SU-DHL-6 (cell line): ENCODE results near the gene SCARB1.

Experiments used
- H2AFZ ChIP-seq: fragments of 200-600 bp; sonication (generic); 2 replicates; pipeline ENCODE4 v1.6.1; 2014; ENCODE audit warnings: low read depth, mild to moderate bottlenecking, moderate library complexity, mixed read lengths, antibody characterized with exemption, low read length; ENCODE audit not compliant: severe bottlenecking
- H3F3A ChIP-seq: fragments of 200-600 bp; shearing (Covaris generic); 2 replicates; pipeline ENCODE4 v1.6.0; 2016; ENCODE audit warnings: antibody characterized with exemption, mild to moderate bottlenecking; ENCODE audit not compliant: insufficient read depth
- H3K27ac ChIP-seq: fragments of 200-600 bp; sonication (generic); 2 replicates; pipeline ENCODE4 v1.5.1; 2016; ENCODE audit warnings: low read depth, mild to moderate bottlenecking, low read length, moderate library complexity, mixed read lengths
- H3K27me3 ChIP-seq: fragments of 200-600 bp; sonication (generic), shearing (Covaris generic); 2 replicates; pipeline ENCODE4 v1.6.0; 2014; ENCODE audit warnings: mild to moderate bottlenecking, low read length
- H3K36me3 ChIP-seq: fragments of 200-600 bp; sonication (generic); 2 replicates; pipeline ENCODE4 v1.6.1; 2014; ENCODE audit warnings: mild to moderate bottlenecking, low read length, mixed read lengths
- H3K4me2 ChIP-seq: fragments of 300-600, 200-600 bp; shearing (Covaris generic), sonication (generic); 2 replicates; pipeline ENCODE4 v1.6.0; 2014; ENCODE audit warnings: low read length, low read depth, mild to moderate bottlenecking; ENCODE audit not compliant: poor library complexity, severe bottlenecking
- H3K4me3 ChIP-seq: fragments of 200-600 bp; sonication (generic); 2 replicates; pipeline ENCODE4 v1.5.1; 2014; ENCODE audit warnings: antibody characterized with exemption, low read length, mild to moderate bottlenecking, mixed read lengths; ENCODE audit not compliant: insufficient read depth, poor library complexity, severe bottlenecking
- H3K79me2 ChIP-seq: fragments of 200-600 bp; sonication (generic); 2 replicates; pipeline ENCODE4 v1.6.1; 2014; ENCODE audit warnings: mild to moderate bottlenecking, low read length, moderate library complexity; ENCODE audit not compliant: insufficient read depth
- H3K9ac ChIP-seq: fragments of 200-600 bp; sonication (generic); 2 replicates; pipeline ENCODE4 v1.7.0; 2014; ENCODE audit warnings: mild to moderate bottlenecking, low read length
- H3K9me2 ChIP-seq: fragments of 200-600 bp; sonication (generic); replicated peaks from 2 replicates; pipeline ENCODE4 v1.6.1; 2014; ENCODE audit warnings: low read length; ENCODE audit not compliant: insufficient read depth
- H3K9me3 ChIP-seq: fragments of 200-600 bp; sonication (generic); 2 replicates; pipeline ENCODE4 v1.6.1; 2014; ENCODE audit warnings: low read length, mixed read lengths; ENCODE audit not compliant: insufficient read depth
- H4K20me1 ChIP-seq: fragments of 200-600 bp; sonication (generic); 2 replicates; pipeline ENCODE4 v1.6.1; 2014; ENCODE audit warnings: low read depth, mild to moderate bottlenecking, antibody characterized with exemption, low read length, moderate library complexity, mixed read lengths
- EZH2phosphoT487 ChIP-seq: fragments of 200-600 bp; sonication (generic), shearing (Covaris generic); conservative IDR thresholded peaks from 2 replicates; pipeline ENCODE4 v1.6.1; 2018; ENCODE audit warnings: mild to moderate bottlenecking, antibody characterized with exemption, low read length, moderate library complexity, mixed read lengths
- TF ChIP-seq, protein P1 (sequence below): fragments of 200-600 bp; sonication (generic); IDR thresholded peaks from one replicate; pipeline ENCODE4 v1.5.1; 2017; ENCODE audit warnings: antibody characterized with exemption, mild to moderate bottlenecking, low read length, moderate library complexity; ENCODE audit not compliant: insufficient read depth, poor library complexity, severe bottlenecking

The SCARB1 gene

GRCh38 chr12:124909831-124910560 lies 46.3 kb upstream of the SCARB1 start:
- no peak overlapping the region for H3K27ac ChIP-seq
- H4K20me1 ChIP-seq: peaks cover 26% of the 10 kb centered on the region
- H3K9me3 ChIP-seq: no peaks in the 10 kb centered on the region
- H3K4me3 ChIP-seq: no peak overlapping the region
- H3F3A ChIP-seq: peaks cover 49% of the 10 kb centered on the region
- H3K36me3 ChIP-seq: peaks cover 13% of the 10 kb centered on the region
- peaks cover 12% of the 10 kb centered on the region for H3K79me2 ChIP-seq
- TF ChIP-seq, protein P1, sequence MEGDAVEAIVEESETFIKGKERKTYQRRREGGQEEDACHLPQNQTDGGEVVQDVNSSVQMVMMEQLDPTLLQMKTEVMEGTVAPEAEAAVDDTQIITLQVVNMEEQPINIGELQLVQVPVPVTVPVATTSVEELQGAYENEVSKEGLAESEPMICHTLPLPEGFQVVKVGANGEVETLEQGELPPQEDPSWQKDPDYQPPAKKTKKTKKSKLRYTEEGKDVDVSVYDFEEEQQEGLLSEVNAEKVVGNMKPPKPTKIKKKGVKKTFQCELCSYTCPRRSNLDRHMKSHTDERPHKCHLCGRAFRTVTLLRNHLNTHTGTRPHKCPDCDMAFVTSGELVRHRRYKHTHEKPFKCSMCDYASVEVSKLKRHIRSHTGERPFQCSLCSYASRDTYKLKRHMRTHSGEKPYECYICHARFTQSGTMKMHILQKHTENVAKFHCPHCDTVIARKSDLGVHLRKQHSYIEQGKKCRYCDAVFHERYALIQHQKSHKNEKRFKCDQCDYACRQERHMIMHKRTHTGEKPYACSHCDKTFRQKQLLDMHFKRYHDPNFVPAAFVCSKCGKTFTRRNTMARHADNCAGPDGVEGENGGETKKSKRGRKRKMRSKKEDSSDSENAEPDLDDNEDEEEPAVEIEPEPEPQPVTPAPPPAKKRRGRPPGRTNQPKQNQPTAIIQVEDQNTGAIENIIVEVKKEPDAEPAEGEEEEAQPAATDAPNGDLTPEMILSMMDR: no peak
- TF ChIP-seq EZH2phosphoT487: no peak
- no peak overlapping the region for H3K9ac ChIP-seq
- H3K9me2 ChIP-seq: no peaks in the 10 kb centered on the region
- no peak overlapping the region for H2AFZ ChIP-seq
- no peaks in the 10 kb centered on the region for H3K27me3 ChIP-seq
- no peak overlapping the region for H3K4me2 ChIP-seq

- H3F3A ChIP-seq: peaks cover 41% of the 10 kb centered on the region
- H4K20me1 ChIP-seq: peaks cover 18% of the 10 kb centered on the region
- no peak overlapping the region for H3K27ac ChIP-seq
- H3K27me3 ChIP-seq: no peaks in the 10 kb centered on the region
- TF ChIP-seq, protein P1: peak; percentile 99
- no peak for TF ChIP-seq EZH2phosphoT487
- no peaks in the 10 kb centered on the region for H3K79me2 ChIP-seq
- no peaks in the 10 kb centered on the region for H3K9me2 ChIP-seq
- peaks cover 8% of the 10 kb centered on the region for H3K36me3 ChIP-seq
- H2AFZ ChIP-seq: no peak overlapping the region
- no peaks in the 10 kb centered on the region for H3K9me3 ChIP-seq
- no peak overlapping the region for H3K9ac ChIP-seq
- H3K4me2 ChIP-seq: peak overlapping the region; percentile 1
- H3K4me3 ChIP-seq: no peak overlapping the region
Measured at GRCh38 chr12:124906606-124907261, 43.1 kb upstream of the SCARB1 start.

DNA sequence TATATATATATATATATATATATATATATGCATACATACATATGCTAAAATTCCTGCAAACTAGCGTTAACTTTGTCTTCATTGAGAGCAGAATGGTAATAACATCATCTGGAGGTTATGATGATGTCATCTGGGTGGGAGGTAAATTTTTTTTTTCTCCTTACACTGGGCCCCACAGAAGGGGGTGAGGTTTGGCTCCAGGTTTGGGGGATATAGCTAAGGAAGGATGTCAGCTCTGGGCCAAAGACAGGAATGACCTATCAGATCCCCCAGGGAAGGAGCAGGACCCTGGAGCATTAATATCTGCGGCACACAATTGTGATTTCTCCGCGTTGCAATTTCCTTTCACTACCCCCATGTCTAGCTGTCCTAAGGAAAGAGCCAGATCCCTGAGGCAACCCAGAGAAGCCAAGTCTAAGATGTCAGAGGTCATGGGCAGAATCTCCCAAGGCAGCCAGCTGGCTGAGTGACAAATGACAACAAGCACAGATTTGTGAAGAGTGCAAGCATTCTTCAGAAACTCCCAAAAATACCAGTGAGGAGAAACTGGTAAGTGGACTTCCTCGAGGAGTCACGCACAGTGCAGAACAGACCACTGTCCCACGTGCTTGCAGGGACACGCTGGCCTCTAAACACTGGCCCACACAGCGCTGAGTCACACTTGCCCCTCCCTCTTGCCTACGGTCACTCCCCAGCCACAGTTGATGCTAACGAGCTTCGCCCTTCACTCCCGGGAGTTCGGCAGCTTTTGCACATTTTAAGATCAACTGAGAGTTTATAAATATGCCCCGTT lies 40.8 kb upstream of the SCARB1 start:
- no peaks in the 10 kb centered on the region for H4K20me1 ChIP-seq
- no peak overlapping the region for H2AFZ ChIP-seq
- H3K9me3 ChIP-seq: no peaks in the 10 kb centered on the region
- no peaks in the 10 kb centered on the region for H3K27me3 ChIP-seq
- no peak for TF ChIP-seq EZH2phosphoT487
- TF ChIP-seq, protein P1: no peak
- H3K9ac ChIP-seq: no peak overlapping the region
- H3K9me2 ChIP-seq: no peaks in the 10 kb centered on the region
- no peaks in the 10 kb centered on the region for H3K79me2 ChIP-seq
- no peaks in the 10 kb centered on the region for H3K36me3 ChIP-seq
- no peak overlapping the region for H3K4me2 ChIP-seq
- peaks cover 19% of the 10 kb centered on the region for H3F3A ChIP-seq
- H3K27ac ChIP-seq: no peak overlapping the region
- H3K4me3 ChIP-seq: no peak overlapping the region
